ENCODE measurements around the gene SPC24. TPM values are rescaled to one million over a fixed set of nuclear protein-coding genes. Genes with fewer than 3 reads are reported as not detected.
"Not testable (repeated sequence)": the region's sequence is repeated elsewhere in the genome, so short reads cannot be mapped to it uniquely, and the experiment has no call there.

SPC24 gene
- total RNA-seq, 1 donor from 2014 or later, result 0.98 TPM

- Mint-ChIP-seq H3K4me3 (no peak overlapping the region), H3K27ac (no peak overlapping the region), H3K27me3 (no peaks in the 10 kb centered on the region), H3K36me3 (ENCODE audit: low read depth) (no peaks in the 10 kb centered on the region), H3K4me1 (no peaks in the 10 kb centered on the region), H3K9me3 (no peaks in the 10 kb centered on the region)
- ChIA-PET CTCF (no interaction called here), POLR2A (no interaction called here)
- no peak for ATAC-seq (ENCODE audit: low read depth)
- intact Hi-C loops (cut with micrococcal nuclease), result no loop called here
- no peak for DNase-seq
- TF ChIP-seq, protein P1, sequence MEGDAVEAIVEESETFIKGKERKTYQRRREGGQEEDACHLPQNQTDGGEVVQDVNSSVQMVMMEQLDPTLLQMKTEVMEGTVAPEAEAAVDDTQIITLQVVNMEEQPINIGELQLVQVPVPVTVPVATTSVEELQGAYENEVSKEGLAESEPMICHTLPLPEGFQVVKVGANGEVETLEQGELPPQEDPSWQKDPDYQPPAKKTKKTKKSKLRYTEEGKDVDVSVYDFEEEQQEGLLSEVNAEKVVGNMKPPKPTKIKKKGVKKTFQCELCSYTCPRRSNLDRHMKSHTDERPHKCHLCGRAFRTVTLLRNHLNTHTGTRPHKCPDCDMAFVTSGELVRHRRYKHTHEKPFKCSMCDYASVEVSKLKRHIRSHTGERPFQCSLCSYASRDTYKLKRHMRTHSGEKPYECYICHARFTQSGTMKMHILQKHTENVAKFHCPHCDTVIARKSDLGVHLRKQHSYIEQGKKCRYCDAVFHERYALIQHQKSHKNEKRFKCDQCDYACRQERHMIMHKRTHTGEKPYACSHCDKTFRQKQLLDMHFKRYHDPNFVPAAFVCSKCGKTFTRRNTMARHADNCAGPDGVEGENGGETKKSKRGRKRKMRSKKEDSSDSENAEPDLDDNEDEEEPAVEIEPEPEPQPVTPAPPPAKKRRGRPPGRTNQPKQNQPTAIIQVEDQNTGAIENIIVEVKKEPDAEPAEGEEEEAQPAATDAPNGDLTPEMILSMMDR (IDR thresholded peaks at IDR 0.05), result no peak
These were observed 10.0 kb upstream of the SPC24 start for GRCh38 chr19:11165486-11166030.

GRCh38 chr19:11164879-11165406 is 9.4 kb upstream of the SPC24 start:
- intact Hi-C loops (cut with micrococcal nuclease), result no loop called here
- POLR2A ChIA-PET, result no interaction called here
- CTCF ChIA-PET, result no interaction called here
- Mint-ChIP-seq H3K27me3 (no peaks in the 10 kb centered on the region), H3K9me3 (no peaks in the 10 kb centered on the region), H3K36me3 (ENCODE audit: low read depth) (no peaks in the 10 kb centered on the region), H3K27ac (no peak overlapping the region), H3K4me3 (no peak overlapping the region), H3K4me1 (no peaks in the 10 kb centered on the region)
- DNase-seq, result no peak
- no peak for ATAC-seq (ENCODE audit: low read depth)
- TF ChIP-seq, protein P1 (IDR thresholded peaks at IDR 0.05), result no peak

- intact Hi-C loops (cut with micrococcal nuclease), result no loop called here
- Mint-ChIP-seq H3K27ac (no peak overlapping the region), H3K4me3 (no peak overlapping the region), H3K27me3 (no peaks in the 10 kb centered on the region), H3K9me3 (no peaks in the 10 kb centered on the region), H3K4me1 (no peaks in the 10 kb centered on the region), H3K36me3 (ENCODE audit: low read depth) (no peaks in the 10 kb centered on the region)
- CTCF ChIA-PET, result no interaction called here
- TF ChIP-seq, protein P1 (IDR thresholded peaks at IDR 0.05), result no peak
- POLR2A ChIA-PET, result no interaction called here
- DNase-seq (no peak), ATAC-seq (ENCODE audit: low read depth) (no peak)
These were observed 8.7 kb upstream of the SPC24 start for GRCh38 chr19:11164296-11164695.

GRCh38 chr19:11160440-11160768 is 4.8 kb upstream of the SPC24 start:
- H3K27ac Mint-ChIP-seq, CTCF ChIA-PET: not testable (repeated sequence)

DNA sequence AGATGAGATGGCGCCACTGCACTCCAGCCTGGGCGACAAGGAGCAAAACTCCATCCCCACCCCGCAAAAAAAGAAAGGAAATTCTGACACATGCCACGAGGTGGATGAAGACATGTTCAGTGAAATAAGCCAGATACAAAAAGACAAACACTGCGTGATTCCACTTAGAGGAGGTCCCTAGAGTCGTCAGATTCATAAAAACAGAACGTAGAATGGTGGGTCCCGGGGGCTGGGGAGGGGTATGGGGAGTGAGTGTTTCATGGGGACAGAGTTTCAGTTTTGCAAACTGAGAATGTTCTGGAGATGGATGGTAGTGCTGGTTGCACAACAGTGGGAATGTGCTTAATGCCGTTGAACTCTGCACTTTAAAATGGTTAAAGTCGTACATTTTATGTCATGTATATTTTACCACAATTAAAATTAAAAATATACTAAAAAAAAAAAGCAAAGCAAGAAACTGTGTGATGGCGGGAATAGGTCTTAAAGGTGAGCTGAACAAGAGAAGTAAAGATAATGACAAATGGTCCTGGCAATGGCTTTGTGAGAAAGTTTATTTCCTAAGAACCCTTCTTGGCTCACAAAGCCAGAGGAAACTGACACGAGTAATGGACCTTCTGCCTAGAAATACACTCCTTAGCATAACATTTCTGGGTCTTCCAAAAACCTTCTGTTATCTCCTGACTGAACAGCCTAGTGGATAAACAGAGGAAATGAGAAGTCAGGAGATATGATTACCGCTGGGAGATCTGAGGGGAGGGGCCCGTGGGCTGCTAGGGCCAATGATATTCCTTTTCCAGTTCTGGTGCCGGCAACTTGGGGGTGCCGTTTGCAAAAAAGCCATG is 4.2 kb upstream of the SPC24 start:
- H3K27me3 Mint-ChIP-seq, result no peaks in the 10 kb centered on the region
- CTCF ChIA-PET, result no interaction called here
- POLR2A ChIA-PET, result no interaction called here
- no peaks in the 10 kb centered on the region for H3K9me3 Mint-ChIP-seq
- H3K4me1 Mint-ChIP-seq, result peaks cover 5% of the 10 kb centered on the region
- ATAC-seq (ENCODE audit: low read depth) (no peak), DNase-seq (no peak)
- no peak overlapping the region for H3K4me3 Mint-ChIP-seq
- no peaks in the 10 kb centered on the region for H3K36me3 Mint-ChIP-seq (ENCODE audit: low read depth)
- TF ChIP-seq, protein P1 (IDR thresholded peaks at IDR 0.05), result no peak
- H3K27ac Mint-ChIP-seq, result no peak overlapping the region
- intact Hi-C loops (cut with micrococcal nuclease), result loop anchor here (5.0 kb wide), 1 partner anchor 37 kb away; the partner anchor contains the start of gene KANK2

More at GRCh38 chr19:11160440-11160768, 4.8 kb upstream of the SPC24 start:
- ATAC-seq (ENCODE audit: low read depth); H3K36me3 Mint-ChIP-seq (ENCODE audit: low read depth); POLR2A ChIA-PET; H3K9me3 Mint-ChIP-seq; DNase-seq; H3K4me3 Mint-ChIP-seq; H3K27me3 Mint-ChIP-seq; H3K4me1 Mint-ChIP-seq; intact Hi-C loops (cut with micrococcal nuclease): not testable (repeated sequence)

Data from activated B cell treated with CpG ODN at 0.5 μM for 24 hours (primary cell).